Ovary (tissue), 3 donors: Measurements from ENCODE around the gene CDH24.

Experiments used
- EP300 ChIP-seq: sonication (generic); formaldehyde crosslinking; IDR thresholded peaks from one replicate; pipeline ENCODE4 v1.6.1; 2017; ENCODE audit warnings: antibody characterized with exemption
- POLR2A ChIP-seq: fragments of 450-650 bp; IDR thresholded peaks from one replicate; pipeline ENCODE4 v1.6.1; 2017; ENCODE audit warnings: antibody characterized with exemption, mild to moderate bottlenecking, moderate library complexity
- TF ChIP-seq, protein P1 (sequence below), 3 donors: fragments of 450-650 bp in 2 of 3; fragments of 200-600 bp in 1 of 3; IDR thresholded peaks; one replicate each; pipeline versions ENCODE4 v1.5.1 to v1.8.0; 2016 to 2022; ENCODE audit warnings: antibody characterized with exemption in 3 of 3, mild to moderate bottlenecking in 1 of 3
- donor health status: DM: no; HTN: no; CAD: no.

DNA sequence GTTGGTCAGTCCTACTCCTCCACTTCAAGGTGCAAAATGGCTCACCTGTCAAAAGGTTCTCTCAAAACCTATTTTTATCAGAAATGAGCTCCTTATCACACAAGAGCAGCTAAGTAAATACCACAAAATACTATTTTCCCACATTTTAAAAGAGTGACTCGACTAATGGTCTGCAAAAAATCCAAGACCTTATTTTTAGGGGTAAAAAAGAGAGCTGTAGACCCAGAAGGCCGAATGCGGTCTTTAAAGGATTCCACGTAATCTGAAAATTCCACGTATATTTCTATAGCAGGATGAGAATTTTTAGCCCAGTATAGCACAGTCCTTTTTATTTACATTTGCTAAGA, 51.2 kb downstream of the CDH24 start:
- TF ChIP-seq, protein P1, sequence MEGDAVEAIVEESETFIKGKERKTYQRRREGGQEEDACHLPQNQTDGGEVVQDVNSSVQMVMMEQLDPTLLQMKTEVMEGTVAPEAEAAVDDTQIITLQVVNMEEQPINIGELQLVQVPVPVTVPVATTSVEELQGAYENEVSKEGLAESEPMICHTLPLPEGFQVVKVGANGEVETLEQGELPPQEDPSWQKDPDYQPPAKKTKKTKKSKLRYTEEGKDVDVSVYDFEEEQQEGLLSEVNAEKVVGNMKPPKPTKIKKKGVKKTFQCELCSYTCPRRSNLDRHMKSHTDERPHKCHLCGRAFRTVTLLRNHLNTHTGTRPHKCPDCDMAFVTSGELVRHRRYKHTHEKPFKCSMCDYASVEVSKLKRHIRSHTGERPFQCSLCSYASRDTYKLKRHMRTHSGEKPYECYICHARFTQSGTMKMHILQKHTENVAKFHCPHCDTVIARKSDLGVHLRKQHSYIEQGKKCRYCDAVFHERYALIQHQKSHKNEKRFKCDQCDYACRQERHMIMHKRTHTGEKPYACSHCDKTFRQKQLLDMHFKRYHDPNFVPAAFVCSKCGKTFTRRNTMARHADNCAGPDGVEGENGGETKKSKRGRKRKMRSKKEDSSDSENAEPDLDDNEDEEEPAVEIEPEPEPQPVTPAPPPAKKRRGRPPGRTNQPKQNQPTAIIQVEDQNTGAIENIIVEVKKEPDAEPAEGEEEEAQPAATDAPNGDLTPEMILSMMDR (IDR thresholded peaks at IDR 0.05), result no peak
- TF ChIP-seq EP300 (no peak), POLR2A (no peak)
